HG03159 (cell line): Measurements from ENCODE around the gene CPVL.
"Not testable (repeated sequence)": the region's sequence is repeated elsewhere in the genome, so short reads cannot be mapped to it uniquely, and the experiment has no call there.

Source experiments
- ATAC-seq: cut with Tn5 transposase; IDR thresholded peaks from one replicate; pipeline ENCODE4 v1.9.1; 2021; ENCODE audit warnings: mild to moderate bottlenecking, moderate library complexity; ENCODE audit not compliant: unreplicated experiment

Gene CPVL

DNA sequence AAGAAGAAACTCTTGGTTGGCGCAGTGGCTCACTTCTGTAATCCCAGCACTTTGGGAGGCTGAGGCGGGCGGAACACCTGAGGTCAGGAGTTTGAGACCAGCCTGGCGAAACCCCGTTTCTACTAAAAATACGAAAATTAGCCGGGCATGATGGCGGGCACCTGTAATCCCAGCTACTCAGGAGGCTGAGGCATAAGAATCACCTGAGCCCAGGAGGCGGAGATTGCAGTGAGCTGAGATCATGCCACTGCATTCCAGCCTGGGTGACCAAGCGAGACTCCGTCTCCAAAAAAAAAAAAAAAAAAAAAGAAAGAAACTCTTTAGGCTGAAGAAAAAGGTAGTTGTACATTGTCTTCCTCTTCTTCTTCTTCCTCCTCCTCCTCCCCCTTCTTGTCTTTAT, 53.2 kb downstream of the CPVL start:
- ATAC-seq = not testable (repeated sequence)

- ATAC-seq = peak; percentile 80
Observed at GRCh38 chr7:29091715-29092114, 54.6 kb downstream of the CPVL start.

DNA sequence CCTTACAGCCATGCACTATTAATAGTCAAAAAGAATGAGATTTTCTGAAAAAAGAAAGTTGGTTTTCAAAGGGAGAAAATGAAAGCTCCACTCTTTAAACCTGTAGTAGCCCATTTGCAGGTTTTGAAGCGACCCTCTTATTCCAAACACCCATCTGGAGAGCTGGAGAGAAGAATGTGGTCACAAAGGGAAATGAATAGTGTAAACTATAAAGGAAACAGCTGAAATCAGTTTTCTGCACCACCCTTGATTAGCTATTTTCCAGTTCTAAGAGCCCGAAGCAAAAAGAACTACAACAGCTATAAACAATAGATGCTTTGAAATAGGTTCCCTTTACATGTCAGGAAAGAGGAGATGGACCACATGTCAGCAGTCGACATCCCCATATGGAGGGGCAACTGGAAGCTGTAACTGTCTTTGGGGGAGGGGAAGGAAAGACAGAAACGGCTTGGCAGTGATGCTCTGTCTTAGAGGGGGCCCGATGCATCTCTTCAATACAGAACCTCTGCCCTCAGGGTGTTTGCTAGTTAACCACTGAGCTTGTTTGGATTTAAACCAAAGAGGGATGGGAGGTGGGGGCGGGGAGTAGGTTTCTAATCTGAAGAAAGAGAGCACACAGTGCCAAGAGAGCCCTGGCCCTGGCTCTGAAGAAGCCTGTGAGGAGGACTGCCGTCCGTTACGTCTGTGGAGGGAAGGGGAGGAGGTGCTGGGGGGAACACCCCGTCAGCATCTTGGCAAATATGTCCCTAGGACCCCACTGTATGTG, 55.3 kb downstream of the CPVL start:
- ATAC-seq = no peak

DNA sequence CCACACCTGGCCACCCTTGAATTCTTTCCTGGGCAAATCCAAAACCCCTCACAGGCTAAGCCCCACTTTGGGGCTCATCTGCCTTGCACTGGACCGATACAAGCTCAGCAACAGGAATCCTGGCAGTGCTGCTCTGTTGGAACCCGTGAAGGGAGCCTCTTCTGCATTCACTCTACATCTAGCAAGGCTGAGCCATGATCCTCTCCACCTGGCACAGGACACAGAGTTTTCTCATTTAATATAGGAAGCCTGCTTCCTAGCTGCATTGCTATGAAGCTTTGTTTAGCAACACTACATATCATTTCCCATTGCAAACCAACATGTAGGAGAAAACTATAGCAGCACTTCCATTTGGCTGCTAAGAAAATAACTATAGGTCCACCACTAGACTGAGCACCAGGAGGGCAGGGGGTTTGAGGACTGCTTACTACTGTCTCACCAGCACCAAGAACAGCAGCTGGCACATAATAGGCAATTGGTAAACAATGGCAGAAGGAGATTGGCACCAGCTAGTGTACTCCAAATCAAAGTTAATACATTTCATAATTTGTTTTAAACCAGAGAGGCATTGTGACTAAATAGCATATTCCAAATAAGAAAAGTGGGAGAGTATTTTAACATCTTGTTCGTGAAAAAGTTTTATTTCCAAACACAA, 56.1 kb downstream of the CPVL start:
- no peak for ATAC-seq

GRCh38 chr7:29087840-29088170, 58.5 kb downstream of the CPVL start:
- ATAC-seq = no peak

DNA sequence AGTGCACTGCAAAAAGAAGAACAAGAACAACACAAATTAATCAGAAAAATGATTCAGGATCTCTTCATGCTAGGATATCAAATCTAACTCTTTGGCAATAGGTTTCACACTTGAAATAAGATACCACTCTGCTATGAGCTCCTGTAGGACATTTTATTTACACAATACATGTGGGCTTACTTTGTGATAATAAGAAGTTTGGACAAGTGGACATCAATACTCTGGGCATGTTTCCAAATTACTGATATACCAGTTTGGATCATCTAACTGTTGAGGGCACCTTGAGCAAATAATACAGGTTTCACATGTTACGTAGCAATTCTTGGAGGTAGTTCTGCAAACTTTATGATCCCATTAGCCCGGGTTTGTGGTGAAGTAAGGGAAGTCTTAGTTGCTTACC, 59.8 kb downstream of the CPVL start:
- ATAC-seq = no peak

DNA sequence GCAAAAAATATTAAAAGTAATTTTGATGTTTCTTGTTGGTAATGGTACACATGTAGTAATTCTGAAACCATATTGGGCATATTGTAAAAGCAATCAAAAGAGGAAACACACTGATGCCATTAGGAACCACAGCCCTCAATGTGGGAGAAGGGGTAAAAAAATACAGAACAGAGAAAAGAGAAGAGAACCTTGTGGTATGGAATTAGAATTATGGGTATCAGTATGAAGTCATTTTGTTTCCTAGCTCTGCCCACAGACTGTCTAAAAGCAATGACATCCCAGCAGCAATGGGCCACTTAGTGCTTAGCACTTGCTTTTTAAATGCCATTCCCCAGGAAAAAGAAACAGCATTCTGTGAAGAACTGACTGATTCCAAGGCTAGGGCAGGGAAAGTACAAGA, 61.5 kb downstream of the CPVL start:
- peak; percentile 74 for ATAC-seq

GRCh38 chr7:29080803-29081202, 65.5 kb downstream of the CPVL start:
- no peak for ATAC-seq

DNA sequence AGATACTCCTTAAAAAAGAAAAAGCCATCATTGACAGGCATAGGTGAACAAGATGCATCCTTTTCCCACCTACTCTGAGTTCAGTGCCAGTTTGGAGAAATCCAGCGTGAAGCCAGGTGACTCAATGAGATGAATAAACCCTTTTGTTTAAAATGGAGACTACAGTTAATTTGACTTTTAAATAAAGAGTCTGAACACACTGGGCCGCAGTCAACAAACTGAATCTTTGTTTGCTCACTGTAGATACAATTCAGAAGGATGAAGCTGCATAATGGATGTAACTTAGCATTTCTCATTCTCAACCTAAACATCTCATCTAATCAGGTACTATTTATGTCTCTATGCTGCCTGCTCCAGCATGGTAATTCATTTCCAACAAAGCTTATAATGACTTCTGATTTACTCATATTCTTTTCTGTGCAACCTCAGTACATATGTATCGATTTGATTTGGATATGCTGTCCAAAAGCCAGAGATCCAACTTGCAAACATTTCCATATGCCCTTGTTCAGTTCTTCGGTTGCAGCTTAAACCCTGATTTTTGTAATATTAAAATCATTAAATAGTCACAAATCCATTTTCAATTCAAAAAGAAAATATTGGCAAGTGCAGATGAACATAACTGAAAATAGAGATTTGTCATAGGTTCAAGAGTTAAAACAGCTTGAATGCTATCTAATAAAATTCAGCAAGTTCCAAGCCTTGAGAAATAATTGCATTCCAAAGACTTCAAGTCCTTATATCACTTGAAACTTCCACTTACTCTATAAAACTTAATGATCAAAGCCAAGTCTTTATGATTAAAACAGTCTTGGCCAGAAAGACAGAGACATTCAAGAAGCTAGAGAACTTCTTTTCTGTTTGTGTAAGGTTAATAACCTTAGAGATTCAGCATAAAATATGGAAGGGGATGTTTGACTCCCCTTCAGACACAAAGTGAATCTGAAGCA, 67.8 kb downstream of the CPVL start:
- ATAC-seq = no peak

GRCh38 chr7:29077854-29078253, 68.5 kb downstream of the CPVL start:
- no peak for ATAC-seq

DNA sequence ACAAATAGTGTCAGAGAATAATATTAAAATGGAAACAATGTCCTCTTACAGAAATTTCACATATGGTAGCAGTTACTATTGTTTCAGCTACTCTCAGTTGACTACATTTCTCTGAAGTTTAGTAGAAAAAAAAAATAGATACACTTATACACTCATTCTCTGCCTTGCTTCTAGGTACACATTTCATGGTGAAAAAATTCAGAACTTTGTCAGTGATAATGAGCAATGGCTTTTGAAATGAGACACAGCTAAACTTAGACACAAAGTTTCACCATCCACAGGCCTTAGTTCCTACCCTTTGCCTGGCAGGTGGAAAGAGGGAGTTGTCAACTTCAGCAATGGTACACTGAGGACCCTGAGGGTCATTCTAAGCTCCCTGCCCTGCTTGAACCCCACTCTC, 69.2 kb downstream of the CPVL start:
- ATAC-seq = no peak

DNA sequence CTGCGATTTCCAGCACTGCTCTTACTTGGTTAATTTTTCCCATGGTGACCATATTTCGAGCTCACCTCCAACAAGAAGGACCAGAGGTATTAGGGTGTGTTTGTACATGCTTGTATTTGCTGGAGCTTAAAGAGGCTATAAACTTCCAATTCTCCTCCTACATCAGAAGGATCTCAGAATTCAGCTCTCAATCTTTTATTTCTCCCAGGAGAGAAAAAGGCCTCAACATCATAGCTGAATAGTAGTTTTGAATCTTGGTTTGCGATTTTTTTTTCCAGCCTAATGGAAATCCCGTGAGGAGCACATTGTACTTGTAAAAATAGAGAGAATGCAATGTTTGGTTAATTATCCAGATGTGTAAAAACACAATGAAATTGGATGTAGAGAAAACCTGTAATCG, 69.7 kb downstream of the CPVL start:
- no peak for ATAC-seq

- ATAC-seq = no peak
Observed at GRCh38 chr7:29075606-29076005, 70.7 kb downstream of the CPVL start.

DNA sequence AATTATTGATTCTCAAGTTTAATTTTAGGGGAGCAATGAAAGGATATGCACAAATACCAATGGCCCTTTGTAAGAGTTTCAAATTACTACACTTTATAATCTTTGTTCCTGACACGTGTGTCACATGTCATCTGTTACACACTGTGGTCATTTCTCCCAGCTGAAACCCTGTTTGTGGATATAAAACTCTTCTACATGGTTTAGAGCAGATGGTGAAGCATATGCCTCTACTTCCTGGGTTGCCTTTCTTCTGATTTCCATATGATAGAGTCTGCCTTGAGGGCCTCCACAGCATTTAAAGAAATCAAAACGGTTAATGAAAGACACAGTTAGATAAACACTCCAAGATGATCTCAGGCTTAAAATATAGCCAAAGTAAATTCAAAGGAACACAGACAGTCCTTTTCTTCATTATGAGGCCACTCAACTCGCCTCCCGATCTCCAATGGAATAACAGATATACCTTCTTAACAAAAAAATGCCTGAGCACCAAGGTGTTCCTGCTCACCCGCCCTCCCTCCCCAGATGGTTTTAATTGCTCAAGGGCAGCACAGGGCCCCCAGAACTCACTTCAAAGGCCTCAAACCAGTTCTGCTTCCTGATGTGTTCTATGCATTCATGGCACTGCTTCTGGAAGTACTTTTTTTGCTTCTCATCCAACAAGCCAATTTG, 75.0 kb downstream of the CPVL start:
- no peak for ATAC-seq

- no peak for ATAC-seq
Observed at GRCh38 chr7:29066641-29067040, 79.7 kb downstream of the CPVL start.

DNA sequence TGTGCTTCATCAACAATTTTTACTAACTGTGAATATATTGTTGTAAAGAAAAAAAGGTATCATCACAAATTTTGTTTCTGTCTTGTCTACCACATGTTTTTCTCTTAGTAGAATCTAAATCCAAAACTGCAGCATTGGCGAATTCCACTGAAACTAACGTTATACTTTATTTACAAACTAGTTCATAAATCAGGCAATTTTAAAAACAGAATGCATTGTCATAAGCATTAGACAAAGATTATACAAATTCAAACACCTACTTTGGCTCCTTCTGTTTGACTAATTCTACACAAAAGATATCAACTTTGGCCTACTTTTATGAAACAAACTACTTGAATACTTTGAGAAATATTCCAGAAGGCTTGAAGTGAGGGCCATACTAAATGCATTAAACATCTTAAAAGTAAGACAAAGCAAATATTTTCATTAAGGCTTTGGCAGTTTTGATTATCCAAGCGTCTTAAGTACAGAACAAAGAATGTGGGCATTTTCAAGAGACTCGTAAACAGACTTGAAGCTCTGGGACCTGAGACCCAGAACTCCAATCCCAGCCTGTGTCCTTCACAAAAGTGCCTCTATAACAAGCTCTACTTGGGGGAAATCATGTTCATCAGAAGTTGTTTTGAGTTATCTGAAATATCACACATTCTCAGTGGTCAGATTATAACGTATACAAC, 81.0 kb downstream of the CPVL start:
- no peak for ATAC-seq

DNA sequence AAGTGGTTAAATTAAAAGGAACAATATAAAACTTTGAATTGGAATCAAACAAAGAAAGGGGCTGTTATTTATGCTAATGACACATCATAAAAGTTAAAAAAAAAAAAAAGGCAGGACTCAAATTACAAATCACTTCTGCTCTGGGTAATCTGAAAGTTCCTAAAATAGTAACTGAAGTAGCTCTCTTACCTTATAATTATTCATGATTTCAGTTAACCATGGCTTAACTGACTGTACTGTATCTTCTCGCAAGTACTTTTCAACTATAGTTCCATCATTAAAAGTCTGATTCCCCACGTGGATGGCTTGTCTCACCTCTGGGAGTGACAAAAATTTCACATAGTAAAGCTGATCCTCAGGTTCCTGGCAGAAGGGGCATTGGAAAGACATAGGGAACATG, 82.5 kb downstream of the CPVL start:
- ATAC-seq = no peak

GRCh38 chr7:29063236-29063635, 83.1 kb downstream of the CPVL start:
- no peak for ATAC-seq

DNA sequence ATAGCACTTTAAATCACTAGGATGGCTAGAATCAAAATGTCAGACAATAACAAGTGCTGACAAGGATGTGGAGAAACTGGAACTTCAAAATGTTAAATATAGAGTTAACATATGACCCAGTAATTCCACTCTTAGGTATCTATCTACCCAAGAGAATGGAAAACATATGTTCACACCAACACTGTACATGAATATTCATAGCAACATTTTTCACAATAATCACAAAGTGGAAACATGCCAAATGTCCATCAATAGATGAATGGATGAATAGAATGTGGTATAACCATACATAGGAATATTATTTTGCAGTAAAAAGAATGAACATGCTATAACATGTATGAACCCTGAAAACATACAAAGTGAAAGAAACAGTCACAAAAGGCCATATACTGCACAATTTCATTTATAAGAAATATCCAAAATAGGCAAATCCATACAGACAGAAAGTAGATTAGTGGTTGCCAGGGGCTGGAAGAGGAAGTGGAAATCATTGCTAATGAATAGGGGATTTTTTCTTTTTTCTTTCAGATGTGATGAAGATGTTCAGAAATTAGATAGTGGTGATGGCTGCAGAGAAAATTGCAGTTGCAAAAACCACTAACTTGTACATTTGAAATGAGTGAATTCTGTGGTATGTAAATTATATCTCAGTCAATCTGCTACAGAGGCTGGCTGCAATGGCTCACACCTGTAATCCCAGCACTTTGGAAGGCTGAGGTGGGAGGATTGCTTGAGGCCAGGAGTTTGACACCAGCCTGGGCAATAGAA, 93.0 kb downstream of the CPVL start:
- ATAC-seq = no peak

GRCh38 chr7:29046978-29047377, 99.4 kb downstream of the CPVL start:
- no peak for ATAC-seq
